ENCODE results near the gene PHOSPHO1. TPM values are rescaled to one million over a fixed set of nuclear protein-coding genes. Genes with fewer than 3 reads are reported as not detected.

Gene PHOSPHO1
- total RNA-seq, 4 donors from 2014 or later: 0.60 to 11.2 (median 0.94) TPM; not detected in 1

GRCh38 chr17:49231563-49231894, 942 bp upstream of the PHOSPHO1 start:
- DNase-seq (ENCODE audit: low spot score): no peak
- no peak for TF ChIP-seq CTCF (IDR thresholded peaks at IDR 0.05)
- ATAC-seq (ENCODE audit: low FRiP score): no peak

- ATAC-seq (ENCODE audit: low FRiP score): peak; percentile 24
- DNase-seq (ENCODE audit: low spot score): no peak
- no peak for TF ChIP-seq CTCF (IDR thresholded peaks at IDR 0.05)
Measured at GRCh38 chr17:49229805-49230600, 584 bp downstream of the PHOSPHO1 start.

GRCh38 chr17:49229076-49229804, 1.3 kb downstream of the PHOSPHO1 start:
- no peak for TF ChIP-seq CTCF (IDR thresholded peaks at IDR 0.05)
- no peak for DNase-seq (ENCODE audit: low spot score)
- ATAC-seq (ENCODE audit: low FRiP score): no peak

- DNase-seq (ENCODE audit: low spot score): peak; percentile 66
- ATAC-seq (ENCODE audit: low FRiP score): no peak
Measured at GRCh38 chr17:49227436-49228261, 2.9 kb downstream of the PHOSPHO1 start.

GRCh38 chr17:49226771-49227435, 3.7 kb downstream of the PHOSPHO1 start:
- TF ChIP-seq CTCF (IDR thresholded peaks at IDR 0.05): no peak
- ATAC-seq (ENCODE audit: low FRiP score) (no peak), DNase-seq (ENCODE audit: low spot score) (no peak)

More at GRCh38 chr17:49227436-49228261, 2.9 kb downstream of the PHOSPHO1 start:
- no peak for TF ChIP-seq CTCF (IDR thresholded peaks at IDR 0.05)

- no peak for DNase-seq (ENCODE audit: low spot score)
- no peak for ATAC-seq (ENCODE audit: low FRiP score)
- TF ChIP-seq CTCF (IDR thresholded peaks at IDR 0.05): no peak
Measured at GRCh38 chr17:49225554-49226236, 4.9 kb downstream of the PHOSPHO1 start.
